ENCODE measurements around the gene ELL.

The ELL gene

DNA sequence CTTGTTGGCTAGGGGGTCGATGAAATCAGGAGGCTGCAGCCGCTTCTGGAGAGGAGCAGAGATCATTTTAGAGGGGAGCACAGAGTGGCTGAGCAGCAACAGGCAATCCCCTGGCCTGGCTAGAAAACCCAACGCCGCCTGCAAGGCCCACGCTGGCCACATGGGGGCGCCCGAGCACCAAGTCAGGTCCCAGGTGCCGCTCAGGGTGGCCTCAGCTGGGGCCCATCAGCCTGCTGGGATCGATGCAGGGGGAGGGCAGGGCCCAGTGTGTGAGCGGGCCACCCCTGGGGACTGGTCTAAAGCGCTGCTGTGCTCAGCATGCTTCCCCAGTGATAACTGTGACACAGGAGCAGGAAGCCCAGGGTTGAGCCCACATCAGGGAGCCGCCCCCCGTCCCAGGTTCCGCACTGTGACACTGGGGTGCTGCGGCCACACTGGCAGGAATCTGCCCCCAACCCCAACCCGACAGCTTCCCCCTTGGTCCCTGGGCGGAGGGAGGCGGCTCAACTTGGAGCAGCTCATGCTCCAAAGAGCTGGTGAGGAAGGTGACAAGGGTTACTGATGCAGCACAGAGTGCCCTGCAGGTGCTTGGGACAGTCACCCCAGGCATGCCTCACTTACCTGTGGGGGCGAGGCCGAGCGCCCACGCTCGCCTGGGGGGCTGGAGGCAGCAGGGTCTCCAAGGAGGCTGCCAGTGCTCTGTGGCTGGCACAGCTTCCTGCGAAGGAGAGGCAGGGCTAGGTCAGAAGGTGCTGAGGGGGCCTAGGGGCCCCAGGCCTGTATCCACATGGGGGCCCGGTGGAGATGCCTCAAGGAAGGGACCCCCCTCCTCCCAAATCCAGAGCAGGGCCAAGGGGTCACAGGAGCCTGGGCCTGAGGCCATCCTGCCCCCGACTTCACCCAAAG, 70.7 kb downstream of the ELL start:
- Histone ChIP-seq H3K27me3 (ENCODE audit: control insufficient read depth, insufficient read depth, low read length) (no peaks in the 10 kb centered on the region), H3K4me3 (ENCODE audit: low read length) (no peak overlapping the region), H3K36me3 (ENCODE audit: control insufficient read depth, insufficient read depth, low read length) (peaks cover 2% of the 10 kb centered on the region), H3K9me3 (ENCODE audit: control insufficient read depth, low read length) (no peaks in the 10 kb centered on the region), H3K9ac (ENCODE audit: low read length) (no peak overlapping the region), H3K4me1 (ENCODE audit: control insufficient read depth, insufficient read depth, low read length) (peaks cover 9% of the 10 kb centered on the region)

DNA sequence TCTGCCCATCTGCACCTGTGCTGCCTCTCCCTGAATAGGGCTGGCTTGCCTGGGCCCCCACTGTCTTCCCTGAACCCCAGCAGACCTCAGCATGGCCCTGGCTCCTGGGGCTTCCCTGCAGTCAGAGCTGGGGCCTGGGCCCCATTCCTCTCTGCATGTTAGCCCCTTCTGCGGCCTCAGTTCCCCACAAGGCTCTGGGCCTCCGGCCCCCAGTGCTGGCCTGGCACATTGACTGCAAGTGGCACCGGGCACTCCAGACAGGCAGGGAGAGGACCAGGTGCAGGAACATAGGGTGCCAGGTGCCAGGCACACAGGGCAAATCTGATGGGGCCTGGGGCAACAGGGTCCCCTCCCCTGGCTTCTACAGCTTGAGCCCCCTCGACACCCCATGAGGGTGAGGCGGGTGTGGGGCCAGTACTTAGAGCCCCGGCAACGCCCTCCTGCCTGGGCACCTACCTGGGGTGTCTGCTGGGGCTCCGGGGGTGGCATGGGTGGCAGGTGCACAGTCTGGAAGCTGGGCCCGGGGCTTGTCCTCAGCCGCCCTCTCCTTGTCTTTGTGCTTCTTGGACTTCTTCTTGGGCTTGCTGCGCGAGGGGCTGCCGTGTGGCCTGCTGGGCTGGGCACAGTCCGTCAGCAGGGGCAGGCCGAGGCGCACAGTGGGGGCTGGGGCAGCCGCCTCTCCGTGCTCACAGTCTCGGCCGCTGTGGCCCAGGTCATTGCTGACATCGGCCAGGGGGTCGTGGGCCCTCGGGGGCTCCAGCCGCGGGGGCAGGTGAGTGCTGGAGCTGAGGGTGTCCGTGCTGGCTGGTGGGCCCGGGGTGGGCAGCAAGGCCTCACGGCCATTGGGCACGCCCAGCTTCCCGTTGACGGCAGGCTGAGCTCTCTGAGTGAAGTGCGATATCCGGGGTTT, 71.6 kb downstream of the ELL start:
- no peaks in the 10 kb centered on the region for H3K27me3 ChIP-seq (ENCODE audit: control insufficient read depth, insufficient read depth, low read length)
- peaks cover 14% of the 10 kb centered on the region for H3K4me1 ChIP-seq (ENCODE audit: control insufficient read depth, insufficient read depth, low read length)
- H3K9me3 ChIP-seq (ENCODE audit: control insufficient read depth, low read length), result no peaks in the 10 kb centered on the region
- no peak overlapping the region for H3K4me3 ChIP-seq (ENCODE audit: low read length)
- peaks cover 4% of the 10 kb centered on the region for H3K36me3 ChIP-seq (ENCODE audit: control insufficient read depth, insufficient read depth, low read length)
- no peak overlapping the region for H3K9ac ChIP-seq (ENCODE audit: low read length)

DNA sequence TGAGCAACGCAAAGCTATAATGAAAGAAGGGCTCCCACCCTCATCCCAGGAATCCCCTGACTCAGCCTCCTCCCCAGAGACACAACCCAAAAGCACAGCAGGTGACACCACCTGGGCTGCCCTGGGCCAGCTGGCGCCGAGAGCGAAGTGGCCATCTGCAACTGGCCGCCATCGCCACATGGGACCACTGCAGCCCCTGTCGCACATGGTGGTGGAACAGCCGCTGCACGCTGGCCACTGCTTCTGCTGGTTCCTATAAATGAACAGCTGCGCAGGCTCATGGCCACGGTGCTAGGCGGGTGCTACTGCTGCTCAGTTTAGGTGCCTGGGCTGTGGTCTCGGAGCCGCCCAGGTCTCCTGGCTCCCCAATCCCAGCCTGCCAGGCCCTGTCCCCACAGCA, 72.3 kb downstream of the ELL start:
- Histone ChIP-seq H3K36me3 (ENCODE audit: control insufficient read depth, insufficient read depth, low read length) (peaks cover 4% of the 10 kb centered on the region), H3K9me3 (ENCODE audit: control insufficient read depth, low read length) (no peaks in the 10 kb centered on the region), H3K9ac (ENCODE audit: low read length) (no peak overlapping the region), H3K4me1 (ENCODE audit: control insufficient read depth, insufficient read depth, low read length) (peaks cover 14% of the 10 kb centered on the region), H3K27me3 (ENCODE audit: control insufficient read depth, insufficient read depth, low read length) (no peaks in the 10 kb centered on the region), H3K4me3 (ENCODE audit: low read length) (no peak overlapping the region)

DNA sequence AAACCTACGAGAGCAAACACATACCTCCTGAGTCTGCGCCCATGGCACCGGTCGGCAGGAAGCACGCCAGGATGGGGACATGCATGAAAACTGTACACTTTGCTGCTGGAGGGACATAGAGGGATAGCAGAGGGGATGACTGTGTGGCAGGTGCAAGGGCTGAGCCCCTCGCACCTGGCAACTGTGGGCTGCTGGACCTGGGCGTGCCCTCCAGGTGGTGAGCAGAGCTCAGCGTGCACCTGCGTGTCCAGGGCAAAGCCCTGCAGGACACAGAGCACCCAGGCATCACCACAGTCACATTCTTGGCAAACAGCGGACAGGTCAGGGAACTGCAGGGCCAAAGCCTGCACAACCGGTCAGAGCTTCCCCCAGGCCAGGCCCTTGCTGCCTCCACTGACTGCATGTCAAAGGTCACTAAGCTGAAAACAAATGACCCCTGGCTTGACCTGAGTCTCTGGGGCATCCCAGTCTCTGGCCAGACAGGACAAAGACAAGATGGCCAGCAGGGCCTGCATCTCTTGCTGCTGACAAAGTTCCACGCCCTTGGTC, 75.0 kb downstream of the ELL start:
- Histone ChIP-seq H3K4me1 (ENCODE audit: control insufficient read depth, insufficient read depth, low read length) (peaks cover 28% of the 10 kb centered on the region), H3K27me3 (ENCODE audit: control insufficient read depth, insufficient read depth, low read length) (no peaks in the 10 kb centered on the region), H3K36me3 (ENCODE audit: control insufficient read depth, insufficient read depth, low read length) (peaks cover 10% of the 10 kb centered on the region), H3K9ac (ENCODE audit: low read length) (no peak overlapping the region), H3K4me3 (ENCODE audit: low read length) (no peak overlapping the region), H3K9me3 (ENCODE audit: control insufficient read depth, low read length) (no peaks in the 10 kb centered on the region)

DNA sequence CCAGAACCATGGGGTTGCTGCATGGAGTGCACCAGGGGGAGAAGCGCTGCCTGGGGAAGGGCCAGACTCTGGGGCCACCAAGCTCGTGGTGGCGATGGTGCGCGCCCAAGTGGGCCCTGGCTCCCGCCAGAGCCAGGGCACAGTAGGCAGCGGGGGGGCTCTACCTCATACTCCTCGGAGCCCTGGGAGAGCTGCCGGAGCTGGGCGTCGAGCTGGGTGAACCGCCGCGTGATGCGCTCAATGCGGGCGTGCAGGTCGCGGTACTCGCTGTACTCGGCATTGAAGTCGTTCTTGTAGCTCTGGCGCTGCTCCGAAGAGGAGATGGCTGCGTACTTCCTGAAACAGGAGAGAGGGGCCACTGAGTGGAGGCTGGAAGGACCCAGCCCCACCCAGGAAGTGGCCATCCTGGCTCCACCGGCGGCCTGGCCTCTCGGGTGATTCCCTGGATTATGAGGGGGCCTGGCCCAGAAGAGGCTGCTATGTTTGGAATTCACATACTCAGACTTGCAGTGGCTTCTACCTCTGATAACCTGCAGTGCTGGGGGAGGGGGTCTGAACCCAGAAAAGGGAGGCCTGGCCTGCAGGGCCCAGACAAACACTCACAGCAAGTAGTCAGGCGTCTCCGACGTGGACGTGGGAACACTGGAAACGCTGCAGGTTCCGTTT, 75.6 kb downstream of the ELL start:
- Histone ChIP-seq H3K36me3 (ENCODE audit: control insufficient read depth, insufficient read depth, low read length) (peaks cover 10% of the 10 kb centered on the region), H3K4me1 (ENCODE audit: control insufficient read depth, insufficient read depth, low read length) (peaks cover 25% of the 10 kb centered on the region), H3K9me3 (ENCODE audit: control insufficient read depth, low read length) (no peaks in the 10 kb centered on the region), H3K9ac (ENCODE audit: low read length) (no peak overlapping the region), H3K4me3 (ENCODE audit: low read length) (no peak overlapping the region), H3K27me3 (ENCODE audit: control insufficient read depth, insufficient read depth, low read length) (no peaks in the 10 kb centered on the region)

DNA sequence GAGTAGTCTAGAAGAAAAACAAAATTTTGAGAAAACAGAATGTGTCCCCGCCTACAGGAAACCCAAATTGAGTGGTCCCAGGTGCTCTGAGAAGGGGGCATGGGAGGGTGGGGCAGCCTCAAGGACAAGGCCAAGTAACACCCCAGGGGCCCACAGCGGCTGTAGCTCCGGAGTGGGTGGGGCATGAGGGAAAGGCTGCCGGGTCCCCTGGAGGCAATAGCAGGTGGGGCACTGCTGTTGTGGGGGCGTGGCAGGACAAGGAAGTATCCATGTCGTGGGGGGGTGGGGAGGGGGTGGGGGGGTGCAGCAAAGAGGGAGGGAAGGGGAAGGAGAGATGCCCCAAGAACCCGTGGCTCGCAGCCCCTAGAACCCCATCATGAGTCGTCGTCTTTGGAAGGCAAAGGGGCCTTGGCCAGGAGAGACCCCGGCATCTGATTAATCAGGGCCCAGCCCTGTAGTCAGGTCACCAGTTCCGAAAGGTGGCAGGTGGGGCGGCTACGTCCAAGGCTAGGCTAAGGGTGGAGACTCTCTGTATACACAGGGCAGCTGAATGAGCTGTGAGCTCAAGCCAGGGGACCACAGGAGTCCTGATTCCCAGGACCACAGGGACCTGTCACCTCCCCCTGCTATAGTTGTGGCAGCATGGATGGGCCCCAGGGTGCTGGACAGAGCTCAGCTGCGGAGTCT, 76.5 kb downstream of the ELL start:
- Histone ChIP-seq H3K9me3 (ENCODE audit: control insufficient read depth, low read length) (no peaks in the 10 kb centered on the region), H3K27me3 (ENCODE audit: control insufficient read depth, insufficient read depth, low read length) (no peaks in the 10 kb centered on the region), H3K4me3 (ENCODE audit: low read length) (no peak overlapping the region), H3K4me1 (ENCODE audit: control insufficient read depth, insufficient read depth, low read length) (peaks cover 23% of the 10 kb centered on the region), H3K9ac (ENCODE audit: low read length) (no peak overlapping the region), H3K36me3 (ENCODE audit: control insufficient read depth, insufficient read depth, low read length) (peaks cover 10% of the 10 kb centered on the region)

DNA sequence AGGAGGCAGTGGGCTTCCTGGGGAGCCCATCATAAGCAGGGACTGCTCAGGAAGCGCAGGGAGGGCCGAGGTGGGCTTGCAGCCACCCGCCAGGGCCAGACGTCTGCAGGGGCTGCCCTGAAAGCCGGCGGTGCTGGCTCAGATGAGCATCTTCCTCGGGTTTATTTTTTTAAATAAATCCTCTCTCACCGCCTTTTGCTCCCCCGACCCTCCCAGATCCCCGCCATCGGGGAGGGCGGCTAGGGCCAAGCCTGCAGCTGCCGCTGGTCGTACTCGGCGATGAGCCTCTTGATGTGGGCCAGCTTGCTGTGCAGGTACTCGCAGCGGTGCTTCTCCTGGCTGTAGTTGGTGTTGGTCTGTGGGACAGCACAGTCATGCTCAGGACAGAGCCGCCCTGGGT, 77.4 kb downstream of the ELL start:
- Histone ChIP-seq H3K36me3 (ENCODE audit: control insufficient read depth, insufficient read depth, low read length) (peaks cover 10% of the 10 kb centered on the region), H3K4me3 (ENCODE audit: low read length) (no peak overlapping the region), H3K27me3 (ENCODE audit: control insufficient read depth, insufficient read depth, low read length) (no peaks in the 10 kb centered on the region), H3K4me1 (ENCODE audit: control insufficient read depth, insufficient read depth, low read length) (peaks cover 24% of the 10 kb centered on the region), H3K9ac (ENCODE audit: low read length) (no peak overlapping the region), H3K9me3 (ENCODE audit: control insufficient read depth, low read length) (no peaks in the 10 kb centered on the region)

DNA sequence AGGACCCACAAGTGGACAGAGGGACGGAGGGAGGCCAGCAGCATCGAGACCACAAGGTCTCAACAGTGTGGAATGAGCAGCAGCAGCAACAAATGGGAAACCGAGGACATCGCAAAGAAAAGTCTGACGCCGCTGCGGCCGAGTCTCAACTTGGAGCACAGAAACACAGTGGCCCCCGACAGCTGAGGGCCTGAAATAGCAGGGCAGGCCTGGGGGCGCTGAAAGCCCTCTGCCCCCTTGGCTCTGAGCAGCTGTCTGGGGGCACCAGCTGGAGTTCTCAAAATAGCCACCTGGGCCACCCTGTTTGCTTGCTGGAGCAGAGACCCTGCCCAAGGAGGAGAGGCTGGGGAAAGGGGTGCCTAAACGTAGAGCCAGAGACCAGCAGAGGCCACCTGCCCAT, 78.0 kb downstream of the ELL start:
- peaks cover 24% of the 10 kb centered on the region for H3K4me1 ChIP-seq (ENCODE audit: control insufficient read depth, insufficient read depth, low read length)
- no peak overlapping the region for H3K9ac ChIP-seq (ENCODE audit: low read length)
- no peaks in the 10 kb centered on the region for H3K27me3 ChIP-seq (ENCODE audit: control insufficient read depth, insufficient read depth, low read length)
- no peak overlapping the region for H3K4me3 ChIP-seq (ENCODE audit: low read length)
- H3K9me3 ChIP-seq (ENCODE audit: control insufficient read depth, low read length), result no peaks in the 10 kb centered on the region
- H3K36me3 ChIP-seq (ENCODE audit: control insufficient read depth, insufficient read depth, low read length), result peaks cover 10% of the 10 kb centered on the region

DNA sequence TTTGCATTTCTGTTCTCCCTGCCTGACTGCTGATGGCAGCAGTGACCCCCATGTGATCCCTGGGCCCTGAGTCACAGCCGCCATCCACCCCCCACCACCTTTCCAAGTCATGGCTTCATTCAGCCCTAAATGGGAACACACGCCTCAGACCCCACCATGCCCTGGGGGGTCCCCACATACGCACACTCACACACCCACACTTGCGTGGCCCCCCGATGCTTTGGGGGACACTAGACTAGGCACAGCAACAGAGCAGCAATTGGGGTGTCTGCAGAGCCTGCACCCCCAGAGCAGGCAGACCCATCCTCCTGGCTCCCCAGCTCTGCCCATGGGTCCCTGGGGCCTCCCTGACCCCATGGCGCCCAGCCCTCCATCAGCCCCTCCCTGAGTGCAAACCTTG, 78.5 kb downstream of the ELL start:
- H3K9ac ChIP-seq (ENCODE audit: low read length), result no peak overlapping the region
- no peak overlapping the region for H3K4me3 ChIP-seq (ENCODE audit: low read length)
- peaks cover 26% of the 10 kb centered on the region for H3K4me1 ChIP-seq (ENCODE audit: control insufficient read depth, insufficient read depth, low read length)
- peaks cover 10% of the 10 kb centered on the region for H3K36me3 ChIP-seq (ENCODE audit: control insufficient read depth, insufficient read depth, low read length)
- peaks cover 2% of the 10 kb centered on the region for H3K27me3 ChIP-seq (ENCODE audit: control insufficient read depth, insufficient read depth, low read length)
- no peaks in the 10 kb centered on the region for H3K9me3 ChIP-seq (ENCODE audit: control insufficient read depth, low read length)

DNA sequence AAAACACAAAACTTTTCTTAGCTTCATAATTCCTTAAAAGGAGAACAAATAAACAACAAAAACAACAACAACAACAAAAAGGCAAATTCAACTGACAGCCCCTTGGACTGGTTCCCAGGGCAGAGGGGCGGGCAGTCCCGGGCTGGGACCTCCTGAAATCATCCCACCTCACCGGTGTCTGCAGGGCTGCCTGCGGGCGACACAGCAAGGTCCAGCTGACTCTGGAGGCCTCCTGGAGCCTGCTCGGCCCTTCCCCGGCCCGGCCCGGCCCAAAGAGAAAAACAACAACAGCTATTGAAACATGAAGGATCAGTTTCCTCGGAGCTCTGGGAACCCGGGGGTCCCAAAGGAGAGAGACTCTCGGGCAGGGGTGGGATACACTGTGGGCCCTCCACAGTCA, 78.9 kb downstream of the ELL start:
- no peak overlapping the region for H3K9ac ChIP-seq (ENCODE audit: low read length)
- peaks cover 10% of the 10 kb centered on the region for H3K36me3 ChIP-seq (ENCODE audit: control insufficient read depth, insufficient read depth, low read length)
- H3K4me1 ChIP-seq (ENCODE audit: control insufficient read depth, insufficient read depth, low read length), result peaks cover 30% of the 10 kb centered on the region
- H3K9me3 ChIP-seq (ENCODE audit: control insufficient read depth, low read length), result no peaks in the 10 kb centered on the region
- no peak overlapping the region for H3K4me3 ChIP-seq (ENCODE audit: low read length)
- H3K27me3 ChIP-seq (ENCODE audit: control insufficient read depth, insufficient read depth, low read length), result peaks cover 5% of the 10 kb centered on the region
